HG02678 (cell line): ENCODE data around the gene CASQ1.

Experiments
- ATAC-seq: cut with Tn5 transposase; IDR thresholded peaks from one replicate; pipeline ENCODE4 v1.9.1; 2021; ENCODE audit warnings: mild to moderate bottlenecking, moderate library complexity; ENCODE audit not compliant: unreplicated experiment

CASQ1 gene

GRCh38 chr1:160224606-160225005, 34.2 kb downstream of the CASQ1 start:
- ATAC-seq, result no peak

GRCh38 chr1:160225345-160225744, 35.0 kb downstream of the CASQ1 start:
- ATAC-seq, result no peak

- ATAC-seq, result no peak
Measured at GRCh38 chr1:160226623-160227022, 36.2 kb downstream of the CASQ1 start.

GRCh38 chr1:160227034-160227433, 36.7 kb downstream of the CASQ1 start:
- no peak for ATAC-seq

GRCh38 chr1:160227561-160227960, 37.2 kb downstream of the CASQ1 start:
- no peak for ATAC-seq

- no peak for ATAC-seq
Measured at GRCh38 chr1:160228431-160228830, 38.1 kb downstream of the CASQ1 start.

- no peak for ATAC-seq
Measured at GRCh38 chr1:160232911-160233310, 42.5 kb downstream of the CASQ1 start.

- ATAC-seq, result no peak
Measured at GRCh38 chr1:160236806-160237205, 46.4 kb downstream of the CASQ1 start.

GRCh38 chr1:160237558-160237957, 47.2 kb downstream of the CASQ1 start:
- no peak for ATAC-seq

GRCh38 chr1:160238408-160238807, 48.0 kb downstream of the CASQ1 start:
- no peak for ATAC-seq

GRCh38 chr1:160239582-160240299, 49.4 kb downstream of the CASQ1 start:
- no peak for ATAC-seq

- no peak for ATAC-seq
Measured at GRCh38 chr1:160243767-160244166, 53.4 kb downstream of the CASQ1 start.

GRCh38 chr1:160244209-160244608, 53.8 kb downstream of the CASQ1 start:
- no peak for ATAC-seq

- no peak for ATAC-seq
Measured at GRCh38 chr1:160245434-160245833, 55.1 kb downstream of the CASQ1 start.

- no peak for ATAC-seq
Measured at GRCh38 chr1:160247053-160247452, 56.7 kb downstream of the CASQ1 start.

- no peak for ATAC-seq
Measured at GRCh38 chr1:160251011-160251410, 60.6 kb downstream of the CASQ1 start.
